CD4-positive, alpha-beta T cell (primary cell): ENCODE results near the gene RAB6B. TPM values are rescaled to one million over a fixed set of nuclear protein-coding genes. Genes with fewer than 3 reads are reported as not detected.

Experiments
- ATAC-seq: fragments of 200-7000 bp; cut with Tn5 transposase; one replicate; pipeline ENCODE4 v1.10.0; 2022; ENCODE audit warnings: mild to moderate bottlenecking; ENCODE audit not compliant: poor library complexity
- CTCF ChIA-PET: fragments of 350-600 bp; sonication (Branson Sonifier 250); formaldehyde crosslinking; loops from one replicate; lab custom pipeline; 2021; ENCODE audit warnings: antibody characterized with exemption, inconsistent platforms; lab: Charles Lee
- POLR2A ChIA-PET: fragments of 350-600 bp; sonication (Branson Sonifier 250); formaldehyde crosslinking; loops from one replicate; lab custom pipeline; 2021; ENCODE audit warnings: antibody characterized with exemption, inconsistent platforms; lab: Charles Lee
- DNase-seq, 14 experiments: peaks; one replicate each; pipeline ENCODE4 v3.0.0-alpha.2; 2013 to 2020; ENCODE audit warnings: mixed read lengths in 2 of 14
- H3K27ac ChIP-seq, 2 donors: one replicate each; pipeline versions ENCODE4 v1.5.1 to v1.7.0; 2013; ENCODE audit warnings: low read length in 2 of 2, low read depth in 1 of 2, mild to moderate bottlenecking in 1 of 2
- H3K27me3 ChIP-seq, 2 experiments: 1 replicate in 1 of 2; 2 replicates in 1 of 2; pipeline versions ENCODE4 v1.6.1 to v1.7.0; 2013; ENCODE audit warnings: low read length in 2 of 2, control low read depth in 1 of 2, mild to moderate bottlenecking in 1 of 2, moderate library complexity in 1 of 2; ENCODE audit not compliant: insufficient read depth in 2 of 2, control insufficient read depth in 1 of 2
- H3K36me3 ChIP-seq: one replicate; pipeline ENCODE4 v1.6.1; 2013; ENCODE audit warnings: low read length, control low read depth; ENCODE audit not compliant: insufficient read depth
- H3K4me1 ChIP-seq: one replicate; pipeline ENCODE4 v1.6.1; 2013; ENCODE audit warnings: low read length, control low read depth; ENCODE audit not compliant: insufficient read depth
- H3K4me3 ChIP-seq: one replicate; pipeline ENCODE4 v1.5.1; 2013; ENCODE audit warnings: mild to moderate bottlenecking, low read length, moderate library complexity
- H3K9me3 ChIP-seq, 2 experiments: 1 replicate in 1 of 2; 2 replicates in 1 of 2; pipeline versions ENCODE4 v1.6.1 to v1.7.0; 2013; ENCODE audit warnings: low read length in 2 of 2, mild to moderate bottlenecking in 2 of 2, control low read depth in 1 of 2, moderate library complexity in 1 of 2; ENCODE audit not compliant: control insufficient read depth in 1 of 2, insufficient read depth in 1 of 2
- H3K27ac Mint-ChIP-seq: one replicate; pipeline ENCODE4 v1.8.0; 2020; ENCODE audit warnings: mixed read lengths
- H3K27me3 Mint-ChIP-seq: one replicate; pipeline ENCODE4 v1.8.0; 2021; ENCODE audit warnings: mixed read lengths
- H3K36me3 Mint-ChIP-seq: one replicate; pipeline ENCODE4 v1.8.0; 2021; ENCODE audit warnings: low read depth, mixed read lengths
- H3K4me1 Mint-ChIP-seq: one replicate; pipeline ENCODE4 v1.8.0; 2021; ENCODE audit warnings: low read depth, mixed read lengths
- H3K4me3 Mint-ChIP-seq: one replicate; pipeline ENCODE4 v1.8.0; 2020; ENCODE audit warnings: mild to moderate bottlenecking, mixed read lengths
- H3K9me3 Mint-ChIP-seq: one replicate; pipeline ENCODE4 v1.8.0; 2020; ENCODE audit warnings: mixed read lengths
- CTCF ChIP-seq: fragments of 200-600 bp; IDR thresholded peaks from one replicate; pipeline ENCODE4 v1.8.0; 2022; ENCODE audit warnings: antibody characterized with exemption, mild to moderate bottlenecking
- intact Hi-C, 2 experiments: fragments of 100-400 bp; cut with DNase I in 1 of 2; cut with micrococcal nuclease in 1 of 2; formaldehyde crosslinking; loops; one replicate each; pipeline versions ENCODE4 v1.15.1 to v1.9.0; 2023 to 2025; cut with DNase I, micrococcal nuclease
- total RNA-seq, 174 experiments: library from RNA in 2 of 174; stranded (reverse) in 2 of 174; gene quantifications; one replicate each; pipeline ENCODE4 v1.2.3 and lab custom pipeline; 2021 to 2026

RAB6B gene
- total RNA-seq, 2 experiments from 2014 or later = not detected

- H3K27ac ChIP-seq = no peak overlapping the region
- TF ChIP-seq CTCF = no peak
- no peak overlapping the region for H3K4me3 Mint-ChIP-seq
- H3K4me3 ChIP-seq = no peak overlapping the region
- CTCF ChIA-PET = no interaction called here
- no peaks in the 10 kb centered on the region for H3K36me3 Mint-ChIP-seq
- H3K36me3 ChIP-seq = no peaks in the 10 kb centered on the region
- H3K27me3 ChIP-seq = peaks cover 0 to 2% of the 10 kb centered on the region in 2 experiments
- no peaks in the 10 kb centered on the region for H3K4me1 Mint-ChIP-seq
- H3K27me3 Mint-ChIP-seq = no peaks in the 10 kb centered on the region
- H3K4me1 ChIP-seq = no peaks in the 10 kb centered on the region
- no peak for DNase-seq
- no peaks in the 10 kb centered on the region for H3K9me3 ChIP-seq
- POLR2A ChIA-PET = no interaction called here
- intact Hi-C loops = no loop called here
- no peak for ATAC-seq
- no peak overlapping the region for H3K27ac Mint-ChIP-seq
- H3K9me3 Mint-ChIP-seq = no peaks in the 10 kb centered on the region
Measured at GRCh38 chr3:133843634-133844033, 52.0 kb downstream of the RAB6B start.

- Mint-ChIP-seq H3K27ac (no peak overlapping the region), H3K4me3 (no peak overlapping the region), H3K27me3 (no peaks in the 10 kb centered on the region), H3K9me3 (no peaks in the 10 kb centered on the region), H3K4me1 (no peaks in the 10 kb centered on the region), H3K36me3 (no peaks in the 10 kb centered on the region)
- ChIA-PET CTCF (no interaction called here), POLR2A (no interaction called here)
- DNase-seq (no peak), ATAC-seq (no peak)
- Histone ChIP-seq H3K27ac (no peak overlapping the region), H3K27me3 (peaks cover 0 to 2% of the 10 kb centered on the region in 2 experiments), H3K4me3 (no peak overlapping the region), H3K4me1 (no peaks in the 10 kb centered on the region), H3K9me3 (no peaks in the 10 kb centered on the region), H3K36me3 (no peaks in the 10 kb centered on the region)
- intact Hi-C loops = no loop called here
- no peak for TF ChIP-seq CTCF
Measured at GRCh38 chr3:133842158-133842557, 53.5 kb downstream of the RAB6B start.

GRCh38 chr3:133841196-133841595 lies 54.5 kb downstream of the RAB6B start:
- Mint-ChIP-seq H3K9me3 (no peaks in the 10 kb centered on the region), H3K4me3 (no peak overlapping the region), H3K27ac (no peak overlapping the region), H3K4me1 (no peaks in the 10 kb centered on the region), H3K36me3 (no peaks in the 10 kb centered on the region), H3K27me3 (no peaks in the 10 kb centered on the region)
- H3K27ac ChIP-seq = no peak overlapping the region
- no peaks in the 10 kb centered on the region for H3K36me3 ChIP-seq
- H3K4me3 ChIP-seq = no peak overlapping the region
- POLR2A ChIA-PET = no interaction called here
- H3K9me3 ChIP-seq = no peaks in the 10 kb centered on the region
- no peaks in the 10 kb centered on the region for H3K4me1 ChIP-seq
- ATAC-seq (no peak), DNase-seq (no peak)
- CTCF ChIA-PET = no interaction called here
- TF ChIP-seq CTCF = no peak
- intact Hi-C loops = no loop called here
- peaks cover 0 to 2% of the 10 kb centered on the region in 2 experiments for H3K27me3 ChIP-seq
